Measurements from ENCODE around the gene SLC8A1.

SLC8A1 gene

GRCh38 chr2:40360652-40361051 lies 91.2 kb downstream of the SLC8A1 start:
- no peak for DNase-seq (ENCODE audit: insufficient read length, low spot score)
- TF ChIP-seq CTCF (IDR thresholded peaks at IDR 0.05; ENCODE audit: insufficient read depth, missing control alignments) = no peak
- peak; percentile 16 for FAIRE-seq

- no peak for DNase-seq (ENCODE audit: insufficient read length, low spot score)
- FAIRE-seq = no peak
- TF ChIP-seq CTCF (IDR thresholded peaks at IDR 0.05; ENCODE audit: insufficient read depth, missing control alignments) = no peak
These were observed 92.1 kb downstream of the SLC8A1 start for GRCh38 chr2:40359811-40360210.

GRCh38 chr2:40358783-40359182 lies 93.1 kb downstream of the SLC8A1 start:
- no peak for TF ChIP-seq CTCF (IDR thresholded peaks at IDR 0.05; ENCODE audit: insufficient read depth, missing control alignments)
- FAIRE-seq (no peak), DNase-seq (ENCODE audit: insufficient read length, low spot score) (no peak)

DNA sequence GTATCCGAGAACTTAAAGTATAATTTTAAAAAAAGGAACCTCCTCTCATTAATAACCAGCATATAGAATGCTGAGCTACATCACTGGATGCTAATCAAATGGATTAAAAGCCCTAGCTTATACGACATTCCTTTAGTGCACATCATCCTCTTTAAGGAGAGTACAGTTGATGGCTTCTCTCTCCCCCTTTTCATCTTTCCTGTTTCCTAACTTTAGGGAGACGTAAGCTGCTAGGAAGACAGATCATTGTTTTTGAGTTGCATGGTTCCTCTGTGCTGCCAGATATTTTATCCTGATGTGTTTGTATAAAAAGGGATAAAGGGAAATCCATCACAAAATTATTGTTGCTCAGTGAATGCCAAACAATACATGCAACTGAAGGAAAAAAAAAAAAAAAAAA lies 94.2 kb downstream of the SLC8A1 start:
- no peak for DNase-seq (ENCODE audit: insufficient read length, low spot score)
- no peak for FAIRE-seq
- no peak for TF ChIP-seq CTCF (IDR thresholded peaks at IDR 0.05; ENCODE audit: insufficient read depth, missing control alignments)

DNA sequence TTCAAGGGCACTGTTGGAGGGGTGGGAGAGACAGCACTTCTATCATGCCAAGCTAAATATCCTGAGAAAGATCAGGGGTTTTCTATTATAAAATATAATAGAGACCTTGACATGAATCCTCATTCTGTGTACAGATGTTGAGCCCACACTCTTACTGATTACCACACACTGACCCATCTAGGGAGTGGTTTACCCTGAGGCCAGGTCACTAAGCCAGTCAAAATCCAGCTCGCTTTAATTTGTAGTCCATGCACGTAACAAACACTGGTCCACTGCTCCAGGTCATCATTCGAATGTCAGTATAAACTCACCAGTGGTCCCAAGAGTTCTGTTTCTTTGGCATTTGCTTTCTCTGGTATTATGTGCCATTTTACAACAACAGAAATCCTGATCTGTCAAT lies 96.4 kb downstream of the SLC8A1 start:
- DNase-seq (ENCODE audit: insufficient read length, low spot score) = no peak
- no peak for FAIRE-seq
- no peak for TF ChIP-seq CTCF (IDR thresholded peaks at IDR 0.05; ENCODE audit: insufficient read depth, missing control alignments)

GRCh38 chr2:40353231-40353630 lies 98.7 kb downstream of the SLC8A1 start:
- TF ChIP-seq CTCF (IDR thresholded peaks at IDR 0.05; ENCODE audit: insufficient read depth, missing control alignments) = no peak
- no peak for FAIRE-seq
- no peak for DNase-seq (ENCODE audit: insufficient read length, low spot score)

DNA sequence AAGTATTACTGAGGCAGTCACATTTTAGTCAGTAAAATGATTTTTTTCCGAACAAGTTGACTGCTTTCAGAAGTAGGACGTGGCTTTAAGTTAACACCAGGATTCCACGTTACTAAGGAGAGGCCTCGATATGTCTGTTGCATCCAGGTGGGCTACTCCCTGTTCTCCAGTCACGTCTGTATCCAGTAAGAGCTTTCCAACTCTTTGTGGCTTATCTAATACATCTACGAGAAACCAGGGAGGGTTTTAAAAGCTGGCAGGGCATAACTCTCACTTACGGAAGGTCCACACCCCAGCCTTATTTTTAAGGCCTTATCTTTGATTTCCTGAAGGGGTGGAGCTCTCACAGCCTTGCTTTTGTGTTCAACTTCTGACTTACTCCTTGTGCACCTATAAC lies 99.2 kb downstream of the SLC8A1 start:
- no peak for TF ChIP-seq CTCF (IDR thresholded peaks at IDR 0.05; ENCODE audit: insufficient read depth, missing control alignments)
- DNase-seq (ENCODE audit: insufficient read length, low spot score) (no peak), FAIRE-seq (no peak)
